Activated CD4-positive, CD25-positive, alpha-beta regulatory T cell treated with anti-CD3 and anti-CD28 coated beads, Interleukin-2, amount 50 U/mL, for 24 hours (primary cell): Measurements from ENCODE around the gene GPNMB.
"Not testable (repeated sequence)": the region's sequence is repeated elsewhere in the genome, so short reads cannot be mapped to it uniquely, and the experiment has no call there.

Source experiments
- ATAC-seq, 2 donors: fragments of 150-1000 bp; cut with Tn5 transposase; one replicate each; pipeline ENCODE4 v1.10.0; 2021; ENCODE audit warnings: mild to moderate bottlenecking in 1 of 2, moderate library complexity in 1 of 2

The GPNMB gene

DNA sequence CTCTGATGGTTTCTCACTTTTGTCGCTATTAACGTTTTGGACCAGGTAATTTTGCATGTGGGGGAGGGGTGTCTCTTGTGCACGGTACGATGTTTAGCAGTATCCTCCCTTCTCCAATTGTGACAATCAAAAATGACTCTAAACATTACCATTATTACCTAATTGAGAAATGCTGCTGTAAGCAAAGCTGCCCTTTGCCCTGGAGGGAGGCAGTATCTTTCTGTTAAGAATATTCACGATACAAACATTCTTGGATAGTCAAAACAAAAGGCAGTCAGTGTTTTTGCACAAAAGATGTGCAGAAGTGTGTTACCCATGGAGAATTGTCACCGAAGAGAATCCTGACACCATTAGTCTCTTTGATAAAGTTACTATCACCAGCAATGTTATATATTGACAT is 62.2 kb downstream of the GPNMB start:
- ATAC-seq: no peak

DNA sequence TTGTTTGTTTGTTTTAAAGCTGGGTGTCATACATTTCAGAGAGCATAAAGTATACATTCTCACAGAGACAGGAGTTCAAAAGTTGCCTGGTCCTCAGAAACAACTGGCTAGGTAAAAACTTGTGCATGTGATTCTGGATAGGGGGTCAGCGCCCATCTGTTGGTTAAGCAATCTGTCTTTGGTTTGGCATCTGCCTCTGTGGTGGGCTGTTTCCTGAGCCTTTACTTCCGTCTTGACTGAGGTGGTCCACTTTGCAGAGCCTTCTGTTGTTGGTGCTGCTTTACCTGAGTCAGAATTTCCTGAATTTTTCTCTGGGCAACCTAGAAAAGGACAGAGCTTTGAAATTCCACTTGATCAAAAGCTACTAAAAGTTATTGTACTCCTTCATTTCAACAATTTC is 65.6 kb downstream of the GPNMB start:
- not testable (repeated sequence) for ATAC-seq

DNA sequence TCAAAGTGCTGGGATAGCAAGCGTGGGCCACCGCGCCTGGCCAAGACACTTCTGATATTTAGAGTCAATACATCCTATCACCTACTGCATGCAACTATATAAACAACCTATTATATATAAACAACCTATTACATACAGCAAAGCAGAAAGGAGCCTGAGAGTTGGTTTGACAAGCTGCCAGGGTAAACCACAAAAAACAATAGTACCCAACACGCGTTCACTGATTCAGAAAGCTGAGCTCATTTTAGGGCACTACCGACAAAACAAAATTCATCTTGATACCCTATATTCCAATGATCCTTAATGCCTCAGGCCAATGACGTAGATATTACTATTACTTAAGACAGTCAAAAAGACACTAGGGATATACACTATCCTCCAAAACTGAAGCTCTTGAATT is 68.8 kb downstream of the GPNMB start:
- ATAC-seq: no peak
